Activated CD4-positive, alpha-beta T cell treated with anti-CD3 and anti-CD28 coated beads, Interleukin-2, amount 10 ng/mL, durations not matched to agents 24 days and 14 days (primary cell): ENCODE measurements around the gene MED16. TPM values are rescaled to one million over a fixed set of nuclear protein-coding genes. Genes with fewer than 3 reads are reported as not detected.

ENCODE experiments used
- DNase-seq: peaks from one replicate; pipeline ENCODE4 v3.0.0; 2022
- H3K27ac Mint-ChIP-seq: one replicate; pipeline ENCODE4 v1.8.0; 2022; ENCODE audit warnings: mild to moderate bottlenecking, mixed read lengths
- H3K27me3 Mint-ChIP-seq: one replicate; pipeline ENCODE4 v1.8.0; 2022; ENCODE audit warnings: mixed read lengths
- H3K36me3 Mint-ChIP-seq: one replicate; pipeline ENCODE4 v1.8.0; 2022; ENCODE audit warnings: low read depth, mild to moderate bottlenecking, mixed read lengths
- H3K4me1 Mint-ChIP-seq: one replicate; pipeline ENCODE4 v1.8.0; 2021; ENCODE audit warnings: mixed read lengths
- H3K4me3 Mint-ChIP-seq: one replicate; pipeline ENCODE4 v1.8.0; 2022; ENCODE audit warnings: mild to moderate bottlenecking, moderate library complexity, mixed read lengths
- H3K9me3 Mint-ChIP-seq: one replicate; pipeline ENCODE4 v1.8.0; 2021; ENCODE audit warnings: mixed read lengths
- intact Hi-C: fragments of 100-400 bp; cut with micrococcal nuclease; formaldehyde crosslinking; loops from one replicate; pipeline ENCODE4 v1.15.1; 2023
- total RNA-seq: library from RNA; stranded (reverse); gene quantifications from 2 replicates; pipeline ENCODE4 v1.2.3, GENCODE V29; 2022

MED16 gene
- total RNA-seq: 58.1 and 61.1 TPM in 2 replicates

GRCh38 chr19:892894-893689, at the start of gene MED16, which contains the start of gene RNU6-9:
MED16 (minus strand) TSS chr19:893187; CDS start chr19:891131, 2,056 bp downstream.
RNU6-9 (plus strand) TSS chr19:893484.
- DNase-seq: peak; percentile 97
- H3K36me3 Mint-ChIP-seq: peaks cover 20% of the 10 kb centered on the region
- H3K4me3 Mint-ChIP-seq: peak within 1 kb of the TSS; percentile 91
- intact Hi-C loops: loop anchor here (1.0 kb wide), 1 partner anchor 16 kb away; no protein-coding TSS in a partner anchor
- no peaks in the 10 kb centered on the region for H3K27me3 Mint-ChIP-seq
- no peaks in the 10 kb centered on the region for H3K9me3 Mint-ChIP-seq
- peaks cover 17% of the 10 kb centered on the region for H3K4me1 Mint-ChIP-seq
- H3K27ac Mint-ChIP-seq: peak within 1 kb of the TSS; percentile 97

- Mint-ChIP-seq H3K9me3 (no peaks in the 10 kb centered on the region), H3K4me3 (no peak overlapping the region), H3K36me3 (peaks cover 24% of the 10 kb centered on the region), H3K4me1 (peaks cover 18% of the 10 kb centered on the region), H3K27ac (no peak overlapping the region), H3K27me3 (no peaks in the 10 kb centered on the region)
- no peak for DNase-seq
- intact Hi-C loops: no loop called here
Measured at GRCh38 chr19:942133-942645, 49.2 kb upstream of the MED16 start.

- H3K27me3 Mint-ChIP-seq: no peaks in the 10 kb centered on the region
- H3K27ac Mint-ChIP-seq: no peak overlapping the region
- peak overlapping the region; percentile 72 for H3K4me3 Mint-ChIP-seq
- H3K4me1 Mint-ChIP-seq: peaks cover 20% of the 10 kb centered on the region
- peaks cover 28% of the 10 kb centered on the region for H3K36me3 Mint-ChIP-seq
- no peaks in the 10 kb centered on the region for H3K9me3 Mint-ChIP-seq
- DNase-seq: no peak
- intact Hi-C loops: no loop called here
Measured at GRCh38 chr19:941292-942132, 48.5 kb upstream of the MED16 start.

- peaks cover 28% of the 10 kb centered on the region for H3K36me3 Mint-ChIP-seq
- H3K27ac Mint-ChIP-seq: no peak overlapping the region
- peaks cover 20% of the 10 kb centered on the region for H3K4me1 Mint-ChIP-seq
- intact Hi-C loops: no loop called here
- peak; percentile 86 for DNase-seq
- H3K27me3 Mint-ChIP-seq: no peaks in the 10 kb centered on the region
- H3K9me3 Mint-ChIP-seq: no peaks in the 10 kb centered on the region
- H3K4me3 Mint-ChIP-seq: peak overlapping the region; percentile 75
Measured at GRCh38 chr19:940591-941291, 47.8 kb upstream of the MED16 start.

- Mint-ChIP-seq H3K27me3 (no peaks in the 10 kb centered on the region), H3K36me3 (peaks cover 33% of the 10 kb centered on the region), H3K9me3 (no peaks in the 10 kb centered on the region), H3K4me1 (peaks cover 20% of the 10 kb centered on the region), H3K4me3 (peak overlapping the region; percentile 75), H3K27ac (peak overlapping the region; percentile 16)
- intact Hi-C loops: no loop called here
- no peak for DNase-seq
Measured at GRCh38 chr19:939922-940321, 46.9 kb upstream of the MED16 start.

- Mint-ChIP-seq H3K36me3 (peaks cover 33% of the 10 kb centered on the region), H3K4me1 (peaks cover 19% of the 10 kb centered on the region), H3K27ac (no peak overlapping the region), H3K27me3 (no peaks in the 10 kb centered on the region), H3K4me3 (no peak overlapping the region), H3K9me3 (no peaks in the 10 kb centered on the region)
- no peak for DNase-seq
- intact Hi-C loops: no loop called here
Measured at GRCh38 chr19:939439-939838, 46.5 kb upstream of the MED16 start.

- no peak for DNase-seq
- intact Hi-C loops: no loop called here
- Mint-ChIP-seq H3K27ac (no peak overlapping the region), H3K36me3 (peaks cover 31% of the 10 kb centered on the region), H3K9me3 (no peaks in the 10 kb centered on the region), H3K27me3 (no peaks in the 10 kb centered on the region), H3K4me1 (peaks cover 19% of the 10 kb centered on the region), H3K4me3 (no peak overlapping the region)
Measured at GRCh38 chr19:938233-938923, 45.4 kb upstream of the MED16 start.

GRCh38 chr19:937259-937694, 44.3 kb upstream of the MED16 start:
- peak; percentile 83 for DNase-seq
- H3K27me3 Mint-ChIP-seq: no peaks in the 10 kb centered on the region
- peak overlapping the region; percentile 46 for H3K4me3 Mint-ChIP-seq
- intact Hi-C loops: no loop called here
- H3K4me1 Mint-ChIP-seq: peaks cover 22% of the 10 kb centered on the region
- peaks cover 30% of the 10 kb centered on the region for H3K36me3 Mint-ChIP-seq
- H3K27ac Mint-ChIP-seq: peak overlapping the region; percentile 16
- H3K9me3 Mint-ChIP-seq: no peaks in the 10 kb centered on the region

GRCh38 chr19:936175-936546, 43.2 kb upstream of the MED16 start:
- H3K4me3 Mint-ChIP-seq: no peak overlapping the region
- peaks cover 26% of the 10 kb centered on the region for H3K36me3 Mint-ChIP-seq
- peaks cover 19% of the 10 kb centered on the region for H3K4me1 Mint-ChIP-seq
- H3K9me3 Mint-ChIP-seq: no peaks in the 10 kb centered on the region
- no peaks in the 10 kb centered on the region for H3K27me3 Mint-ChIP-seq
- intact Hi-C loops: no loop called here
- no peak overlapping the region for H3K27ac Mint-ChIP-seq
- DNase-seq: no peak

- H3K9me3 Mint-ChIP-seq: no peaks in the 10 kb centered on the region
- H3K27ac Mint-ChIP-seq: no peak overlapping the region
- H3K36me3 Mint-ChIP-seq: peaks cover 25% of the 10 kb centered on the region
- peaks cover 15% of the 10 kb centered on the region for H3K4me1 Mint-ChIP-seq
- H3K4me3 Mint-ChIP-seq: no peak overlapping the region
- no peaks in the 10 kb centered on the region for H3K27me3 Mint-ChIP-seq
- intact Hi-C loops: no loop called here
- no peak for DNase-seq
Measured at GRCh38 chr19:934865-935479, 42.0 kb upstream of the MED16 start.

GRCh38 chr19:934197-934840, 41.3 kb upstream of the MED16 start:
- no peaks in the 10 kb centered on the region for H3K9me3 Mint-ChIP-seq
- H3K4me1 Mint-ChIP-seq: peaks cover 14% of the 10 kb centered on the region
- intact Hi-C loops: no loop called here
- H3K36me3 Mint-ChIP-seq: peaks cover 22% of the 10 kb centered on the region
- no peaks in the 10 kb centered on the region for H3K27me3 Mint-ChIP-seq
- no peak overlapping the region for H3K4me3 Mint-ChIP-seq
- H3K27ac Mint-ChIP-seq: no peak overlapping the region
- DNase-seq: no peak

GRCh38 chr19:933553-933882, 40.5 kb upstream of the MED16 start:
- Mint-ChIP-seq H3K4me3 (no peak overlapping the region), H3K36me3 (peaks cover 21% of the 10 kb centered on the region), H3K9me3 (no peaks in the 10 kb centered on the region)

More at GRCh38 chr19:933553-933882, 40.5 kb upstream of the MED16 start:
- Mint-ChIP-seq H3K27ac (no peak overlapping the region), H3K4me1 (peaks cover 14% of the 10 kb centered on the region), H3K27me3 (no peaks in the 10 kb centered on the region)
- no peak for DNase-seq
- intact Hi-C loops: no loop called here
